Panc1 (cell line): ENCODE results near the gene DENND11. TPM values are rescaled to one million over a fixed set of nuclear protein-coding genes. Genes with fewer than 3 reads are reported as not detected.

Source experiments
- ATAC-seq: fragments of 200-7000 bp; cut with Tn5 transposase; 2 replicates; pipeline ENCODE4 v1.9.1; 2020; ENCODE audit warnings: mild to moderate bottlenecking, moderate library complexity
- BruUV-seq: library from RNA; stranded (reverse); fragments of 400-500 nt; replicated peaks from 2 replicates; lab custom pipeline; 2021; lab: Mats Ljungman, UMichigan
- CTCF ChIA-PET: fragments of 300-600 bp; sonication (Branson Sonifier 250); formaldehyde crosslinking; loops from one replicate; lab custom pipeline; 2022; ENCODE audit warnings: antibody characterized with exemption; lab: Charles Lee
- POLR2A ChIA-PET: fragments of 300-600 bp; sonication (Branson Sonifier 250); formaldehyde crosslinking; loops from one replicate; lab custom pipeline; 2022; ENCODE audit warnings: antibody characterized with exemption; lab: Charles Lee
- DNase-seq: peaks from one replicate; pipeline ENCODE4 v3.0.0-alpha.2; 2010; ENCODE audit warnings: low read depth, low spot score
- H3K27ac ChIP-seq: 2 replicates; pipeline ENCODE4 v1.5.1; 2011; ENCODE audit warnings: mild to moderate bottlenecking, low read length, inconsistent platforms
- H3K27me3 ChIP-seq: fragments of 200-500 bp; sonication (Bioruptor generic); 2 replicates; pipeline ENCODE4 v1.6.0; 2014; ENCODE audit warnings: low read length, inconsistent platforms; ENCODE audit not compliant: control insufficient read depth, insufficient read depth
- H3K36me3 ChIP-seq: fragments of 200-500 bp; sonication (Bioruptor generic); 2 replicates; pipeline ENCODE4 v1.5.1; 2014; ENCODE audit warnings: inconsistent platforms, mild to moderate bottlenecking, low read length, moderate library complexity; ENCODE audit not compliant: control insufficient read depth, insufficient read depth
- H3K4me1 ChIP-seq: 2 replicates; pipeline ENCODE4 v1.5.1; 2011; ENCODE audit warnings: inconsistent platforms, mild to moderate bottlenecking, low read length, moderate library complexity; ENCODE audit not compliant: control insufficient read depth, insufficient read depth
- H3K4me3 ChIP-seq, 2 experiments: 2 replicates each; pipeline ENCODE4 v1.5.1; 2011 to 2012; ENCODE audit warnings: low read depth in 2 of 2, low read length in 2 of 2, mild to moderate bottlenecking in 2 of 2, inconsistent platforms in 1 of 2, moderate library complexity in 1 of 2
- H3K9me3 ChIP-seq: fragments of 200-500 bp; sonication (Bioruptor generic); 2 replicates; pipeline ENCODE4 v1.5.1; 2014; ENCODE audit warnings: low read depth, mild to moderate bottlenecking, inconsistent platforms, low read length, moderate library complexity; ENCODE audit not compliant: control insufficient read depth, insufficient read depth
- CTCF ChIP-seq: fragments of 450-650 bp; IDR thresholded peaks from 2 replicates; pipeline ENCODE4 v1.5.1; 2017; ENCODE audit warnings: mild to moderate bottlenecking
- POLR2AphosphoS5 ChIP-seq: IDR thresholded peaks from 2 replicates; pipeline ENCODE4 v1.6.1; 2012; ENCODE audit warnings: mild to moderate bottlenecking, low read depth, low read length, moderate library complexity
- REST ChIP-seq, 2 experiments: IDR thresholded peaks; 2 replicates each; pipeline ENCODE4 v1.6.1; 2011 to 2012; ENCODE audit warnings: low read depth in 2 of 2, control low read depth in 1 of 2, low read length in 1 of 2, mild to moderate bottlenecking in 1 of 2, moderate library complexity in 1 of 2; ENCODE audit not compliant: insufficient read depth in 1 of 2
- SIN3A ChIP-seq: IDR thresholded peaks from 2 replicates; pipeline ENCODE4 v1.6.1; 2012; ENCODE audit warnings: low read depth, mild to moderate bottlenecking, low read length, moderate library complexity, borderline replicate concordance; ENCODE audit not compliant: insufficient read depth
- TCF7L2 ChIP-seq: IDR thresholded peaks from 2 replicates; pipeline ENCODE4 v1.6.1; 2011; ENCODE audit warnings: mild to moderate bottlenecking, low read depth, low read length, inconsistent platforms
- in situ Hi-C: cut with HindIII; loops from 2 replicates; pipeline ENCODE4 v1.10.0; 2016; ENCODE audit warnings: low sequenced_read_pairs, low pct_unique_long_range_greater_than_20kb
- intact Hi-C: fragments of 100-400 bp; cut with micrococcal nuclease; formaldehyde crosslinking; loops from one replicate; pipeline ENCODE4 v1.10.0; 2022; ENCODE audit not compliant: unreplicated experiment
- total RNA-seq: library from RNA; stranded (reverse); gene quantifications from one replicate; pipeline ENCODE4 v1.2.1, GENCODE V29; 2021; ENCODE audit not compliant: unreplicated experiment

The DENND11 gene
- total RNA-seq, 1 experiment from 2014 or later, result 10.4 TPM

GRCh38 chr7:141685285-141686023 is 16.5 kb downstream of the DENND11 start:
- no peak for ATAC-seq
- Histone ChIP-seq H3K4me3 (no peak overlapping the region), H3K27ac (no peak overlapping the region), H3K36me3 (no peaks in the 10 kb centered on the region), H3K27me3 (no peaks in the 10 kb centered on the region), H3K4me1 (no peaks in the 10 kb centered on the region), H3K9me3 (no peaks in the 10 kb centered on the region)
- ChIA-PET POLR2A (no interaction called here), CTCF (no interaction called here)
- TF ChIP-seq POLR2AphosphoS5 (no peak), CTCF (no peak), TCF7L2 (no peak), REST (IDR thresholded peaks at IDR 0.05; ENCODE audit: insufficient read depth in 1 of 2, low read depth in 2 of 2, low read length in 1 of 2) (no peak)
- intact Hi-C loops (no loop called here), in situ Hi-C loops (no loop called here)
- no TSS peak for BruUV-seq
- no peak for DNase-seq

DNA sequence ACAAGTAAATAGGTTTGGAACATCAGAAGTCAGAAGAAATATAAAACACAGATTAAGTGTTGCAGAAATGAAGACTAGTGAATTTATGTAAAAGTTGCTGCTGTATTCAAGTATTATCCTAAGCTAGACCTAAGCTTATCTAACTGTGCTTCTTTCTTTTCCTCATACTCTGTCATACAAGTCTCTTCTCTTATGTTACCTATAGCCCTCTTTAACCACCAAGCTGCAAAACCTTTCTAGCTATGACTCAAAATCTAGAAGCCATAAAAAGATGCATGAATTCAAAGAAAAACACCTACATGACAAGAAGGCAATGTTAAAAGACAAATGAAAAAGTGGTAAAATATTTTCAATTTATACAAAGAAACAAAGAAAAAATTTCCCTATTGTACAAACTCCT is 23.0 kb downstream of the DENND11 start:
- BruUV-seq, result no TSS peak
- ChIA-PET POLR2A (no interaction called here), CTCF (no interaction called here)
- Histone ChIP-seq H3K4me3 (no peak overlapping the region), H3K36me3 (no peaks in the 10 kb centered on the region), H3K4me1 (no peaks in the 10 kb centered on the region), H3K9me3 (no peaks in the 10 kb centered on the region), H3K27me3 (no peaks in the 10 kb centered on the region), H3K27ac (no peak overlapping the region)
- in situ Hi-C loops, result no loop called here
- TF ChIP-seq REST (IDR thresholded peaks at IDR 0.05; ENCODE audit: insufficient read depth in 1 of 2, low read depth in 2 of 2, low read length in 1 of 2), result no peak
- TF ChIP-seq CTCF, result no peak
- TF ChIP-seq SIN3A, result no peak
- TF ChIP-seq POLR2AphosphoS5, result no peak
- TF ChIP-seq TCF7L2, result no peak
- DNase-seq (no peak), ATAC-seq (no peak)
- intact Hi-C loops, result no loop called here
